ENCODE results near the gene GPI.

DNA sequence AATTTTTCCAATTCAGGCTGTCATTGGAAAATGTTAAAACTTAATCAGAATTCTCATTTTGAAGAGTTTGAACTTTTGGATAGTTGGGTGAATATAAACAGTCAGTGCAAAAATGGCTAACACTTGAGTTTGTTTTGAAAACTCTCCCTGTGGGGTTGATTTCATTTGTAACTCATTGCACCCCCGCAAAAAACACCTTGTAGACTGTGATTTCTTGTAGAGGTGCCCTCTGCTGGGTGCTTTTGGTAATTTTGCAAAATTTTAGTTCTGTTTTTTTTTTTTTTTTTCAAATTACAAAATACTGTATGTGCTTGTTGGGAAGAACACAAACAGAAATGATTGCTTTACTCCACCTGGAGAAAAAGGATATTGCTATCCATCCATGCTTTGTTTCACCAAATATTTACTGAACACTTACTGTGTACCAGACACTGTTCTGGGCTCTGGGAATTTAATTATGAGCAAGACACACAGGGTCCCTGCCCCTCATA, 28.2 kb upstream of the GPI start:
- TF ChIP-seq, protein P1, sequence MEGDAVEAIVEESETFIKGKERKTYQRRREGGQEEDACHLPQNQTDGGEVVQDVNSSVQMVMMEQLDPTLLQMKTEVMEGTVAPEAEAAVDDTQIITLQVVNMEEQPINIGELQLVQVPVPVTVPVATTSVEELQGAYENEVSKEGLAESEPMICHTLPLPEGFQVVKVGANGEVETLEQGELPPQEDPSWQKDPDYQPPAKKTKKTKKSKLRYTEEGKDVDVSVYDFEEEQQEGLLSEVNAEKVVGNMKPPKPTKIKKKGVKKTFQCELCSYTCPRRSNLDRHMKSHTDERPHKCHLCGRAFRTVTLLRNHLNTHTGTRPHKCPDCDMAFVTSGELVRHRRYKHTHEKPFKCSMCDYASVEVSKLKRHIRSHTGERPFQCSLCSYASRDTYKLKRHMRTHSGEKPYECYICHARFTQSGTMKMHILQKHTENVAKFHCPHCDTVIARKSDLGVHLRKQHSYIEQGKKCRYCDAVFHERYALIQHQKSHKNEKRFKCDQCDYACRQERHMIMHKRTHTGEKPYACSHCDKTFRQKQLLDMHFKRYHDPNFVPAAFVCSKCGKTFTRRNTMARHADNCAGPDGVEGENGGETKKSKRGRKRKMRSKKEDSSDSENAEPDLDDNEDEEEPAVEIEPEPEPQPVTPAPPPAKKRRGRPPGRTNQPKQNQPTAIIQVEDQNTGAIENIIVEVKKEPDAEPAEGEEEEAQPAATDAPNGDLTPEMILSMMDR (conservative IDR thresholded peaks at IDR 0.05 in 1 of 2, IDR thresholded peaks at IDR 0.05 in 1 of 2; ENCODE audit: extremely low read depth in 1 of 2, insufficient read depth in 1 of 2, low read depth in 1 of 2, low read length in 2 of 2), result peak; percentile 58 to 67
- TF ChIP-seq EZH2 (IDR thresholded peaks at IDR 0.05; ENCODE audit: borderline replicate concordance, low read length), result no peak
